ENCODE data around the gene SPATS1.
A peak's percentile ranks its signal among the peaks of the same experiment; 100 is the strongest.

The SPATS1 gene

DNA sequence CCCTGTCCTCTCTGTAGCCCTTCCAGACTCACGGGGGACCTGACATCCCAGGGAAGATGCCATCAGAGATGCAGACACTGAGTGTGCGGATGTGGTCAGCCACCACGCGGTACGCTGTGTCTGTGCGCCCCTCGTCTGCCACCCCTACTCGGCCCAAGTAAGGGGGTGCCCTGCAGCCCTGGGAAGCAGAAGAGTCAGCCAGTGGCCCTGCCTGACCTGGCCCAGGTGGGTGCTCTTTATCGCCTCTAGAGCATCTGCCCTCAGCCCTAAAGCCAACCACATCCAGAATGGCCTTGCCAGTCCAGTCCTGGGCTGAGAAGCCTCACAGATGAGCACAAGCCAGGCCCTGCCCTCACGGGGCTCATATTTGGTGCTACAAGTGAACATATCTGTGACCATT is 35.2 kb upstream of the SPATS1 start:
- Mint-ChIP-seq H3K27me3 (ENCODE audit: low read depth, poor library complexity) (no peaks in the 10 kb centered on the region), H3K4me3 (no peak overlapping the region), H3K4me1 (peaks cover 21% of the 10 kb centered on the region), H3K36me3 (ENCODE audit: low read depth) (peaks cover 56% of the 10 kb centered on the region), H3K9me3 (no peaks in the 10 kb centered on the region), H3K27ac (no peak overlapping the region)
- TF ChIP-seq, protein P1, sequence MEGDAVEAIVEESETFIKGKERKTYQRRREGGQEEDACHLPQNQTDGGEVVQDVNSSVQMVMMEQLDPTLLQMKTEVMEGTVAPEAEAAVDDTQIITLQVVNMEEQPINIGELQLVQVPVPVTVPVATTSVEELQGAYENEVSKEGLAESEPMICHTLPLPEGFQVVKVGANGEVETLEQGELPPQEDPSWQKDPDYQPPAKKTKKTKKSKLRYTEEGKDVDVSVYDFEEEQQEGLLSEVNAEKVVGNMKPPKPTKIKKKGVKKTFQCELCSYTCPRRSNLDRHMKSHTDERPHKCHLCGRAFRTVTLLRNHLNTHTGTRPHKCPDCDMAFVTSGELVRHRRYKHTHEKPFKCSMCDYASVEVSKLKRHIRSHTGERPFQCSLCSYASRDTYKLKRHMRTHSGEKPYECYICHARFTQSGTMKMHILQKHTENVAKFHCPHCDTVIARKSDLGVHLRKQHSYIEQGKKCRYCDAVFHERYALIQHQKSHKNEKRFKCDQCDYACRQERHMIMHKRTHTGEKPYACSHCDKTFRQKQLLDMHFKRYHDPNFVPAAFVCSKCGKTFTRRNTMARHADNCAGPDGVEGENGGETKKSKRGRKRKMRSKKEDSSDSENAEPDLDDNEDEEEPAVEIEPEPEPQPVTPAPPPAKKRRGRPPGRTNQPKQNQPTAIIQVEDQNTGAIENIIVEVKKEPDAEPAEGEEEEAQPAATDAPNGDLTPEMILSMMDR (IDR thresholded peaks at IDR 0.05) = no peak
- no peak for DNase-seq

DNA sequence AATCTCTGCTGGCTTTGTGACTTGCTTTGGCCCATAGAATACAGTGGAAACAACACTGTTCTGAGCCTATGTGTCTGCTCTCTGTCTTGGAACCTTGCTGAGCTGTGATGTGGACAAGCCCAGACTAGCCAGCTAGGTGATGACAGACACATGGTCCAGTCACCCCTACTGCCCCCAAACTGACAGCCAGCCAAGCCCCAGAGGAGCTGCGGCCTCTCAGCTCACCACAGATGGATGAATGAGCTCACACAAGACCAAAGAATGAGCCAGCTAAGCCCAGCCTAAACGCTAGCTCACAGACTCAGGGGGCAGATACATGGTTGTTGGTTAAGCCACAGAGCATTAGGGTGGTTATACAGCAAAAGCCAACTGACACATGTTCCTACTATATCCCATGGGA is 33.4 kb upstream of the SPATS1 start:
- DNase-seq = no peak
- Mint-ChIP-seq H3K36me3 (ENCODE audit: low read depth) (peaks cover 45% of the 10 kb centered on the region), H3K27ac (no peak overlapping the region), H3K4me3 (no peak overlapping the region), H3K4me1 (peaks cover 29% of the 10 kb centered on the region), H3K9me3 (no peaks in the 10 kb centered on the region), H3K27me3 (ENCODE audit: low read depth, poor library complexity) (no peaks in the 10 kb centered on the region)
- TF ChIP-seq, protein P1 (IDR thresholded peaks at IDR 0.05) = no peak

DNA sequence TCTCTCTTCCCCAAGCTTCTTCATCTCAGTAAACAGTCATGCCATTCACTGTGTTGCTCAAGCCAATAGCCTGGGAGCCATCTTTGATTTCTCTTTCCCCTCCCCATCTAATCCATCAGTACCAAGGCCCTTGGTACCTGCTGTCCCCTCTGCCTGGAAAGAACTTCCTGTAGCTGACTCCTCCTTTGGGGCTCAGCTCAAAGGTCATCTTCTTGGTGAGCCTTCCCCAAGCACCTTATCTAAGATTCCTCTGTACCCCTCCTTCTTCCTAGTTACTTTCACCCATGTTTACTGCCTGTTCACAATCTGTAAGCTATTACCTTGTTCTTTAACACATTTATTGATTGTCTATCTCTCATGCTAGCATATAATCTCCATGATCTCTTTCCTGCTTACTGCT is 32.8 kb upstream of the SPATS1 start:
- H3K4me1 Mint-ChIP-seq = peaks cover 29% of the 10 kb centered on the region

DNA sequence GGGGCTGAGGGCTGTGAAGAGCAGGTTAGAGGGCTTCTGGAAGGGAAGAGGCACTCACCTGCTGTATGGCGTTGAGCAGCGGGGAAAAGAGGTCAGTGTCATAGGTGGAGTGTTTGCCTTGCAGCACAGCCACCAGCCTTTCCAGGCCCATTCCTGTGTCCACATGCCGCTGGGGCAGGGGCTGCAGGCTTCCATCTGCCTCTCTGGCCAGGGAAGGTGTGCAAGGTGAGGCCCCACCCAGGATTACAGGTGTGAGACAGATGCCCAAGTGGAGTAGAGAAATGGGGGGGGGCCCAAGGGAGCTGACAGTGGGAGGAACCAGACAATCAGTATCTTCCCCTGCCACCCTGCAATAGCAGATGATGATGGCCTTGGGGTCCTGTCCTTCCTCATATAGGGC is 32.2 kb upstream of the SPATS1 start:
- peaks cover 45% of the 10 kb centered on the region for H3K36me3 Mint-ChIP-seq (ENCODE audit: low read depth)
- TF ChIP-seq, protein P1 (IDR thresholded peaks at IDR 0.05) = no peak
- H3K27ac Mint-ChIP-seq = no peak overlapping the region
- DNase-seq = no peak
- H3K9me3 Mint-ChIP-seq = no peaks in the 10 kb centered on the region
- H3K27me3 Mint-ChIP-seq (ENCODE audit: low read depth, poor library complexity) = peaks cover 2% of the 10 kb centered on the region
- peaks cover 28% of the 10 kb centered on the region for H3K4me1 Mint-ChIP-seq
- H3K4me3 Mint-ChIP-seq = no peak overlapping the region

More for the DNA sequence above, 32.8 kb upstream of the SPATS1 start:
- Mint-ChIP-seq H3K9me3 (no peaks in the 10 kb centered on the region), H3K4me3 (no peak overlapping the region), H3K36me3 (ENCODE audit: low read depth) (peaks cover 45% of the 10 kb centered on the region), H3K27me3 (ENCODE audit: low read depth, poor library complexity) (no peaks in the 10 kb centered on the region), H3K27ac (no peak overlapping the region)
- no peak for DNase-seq
- TF ChIP-seq, protein P1 (IDR thresholded peaks at IDR 0.05) = no peak

DNA sequence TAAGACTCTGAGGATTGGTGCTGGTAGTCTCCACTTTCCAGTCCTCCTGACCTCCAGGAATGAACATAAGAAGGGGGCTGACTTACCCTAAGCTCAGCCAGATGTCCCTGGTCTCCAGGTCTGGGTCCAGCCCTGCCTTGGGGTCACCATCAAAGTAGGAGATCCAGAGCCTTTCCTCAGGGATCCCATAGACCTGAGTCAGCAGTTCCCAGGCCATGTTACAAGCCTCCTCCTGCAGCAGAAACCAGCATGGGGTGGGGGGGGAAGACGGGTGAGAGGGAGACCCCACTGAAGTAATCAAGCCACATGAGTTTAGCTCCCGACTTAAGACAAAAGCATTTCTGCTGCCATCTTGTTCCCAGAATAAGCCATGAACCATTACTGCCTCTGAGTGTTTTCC is 31.1 kb upstream of the SPATS1 start:
- no peak for DNase-seq
- TF ChIP-seq, protein P1 (IDR thresholded peaks at IDR 0.05) = no peak
- H3K9me3 Mint-ChIP-seq = no peaks in the 10 kb centered on the region
- H3K4me1 Mint-ChIP-seq = peaks cover 21% of the 10 kb centered on the region
- H3K27me3 Mint-ChIP-seq (ENCODE audit: low read depth, poor library complexity) = peaks cover 6% of the 10 kb centered on the region
- H3K27ac Mint-ChIP-seq = no peak overlapping the region
- peaks cover 39% of the 10 kb centered on the region for H3K36me3 Mint-ChIP-seq (ENCODE audit: low read depth)
- peak overlapping the region; percentile 98 for H3K4me3 Mint-ChIP-seq

DNA sequence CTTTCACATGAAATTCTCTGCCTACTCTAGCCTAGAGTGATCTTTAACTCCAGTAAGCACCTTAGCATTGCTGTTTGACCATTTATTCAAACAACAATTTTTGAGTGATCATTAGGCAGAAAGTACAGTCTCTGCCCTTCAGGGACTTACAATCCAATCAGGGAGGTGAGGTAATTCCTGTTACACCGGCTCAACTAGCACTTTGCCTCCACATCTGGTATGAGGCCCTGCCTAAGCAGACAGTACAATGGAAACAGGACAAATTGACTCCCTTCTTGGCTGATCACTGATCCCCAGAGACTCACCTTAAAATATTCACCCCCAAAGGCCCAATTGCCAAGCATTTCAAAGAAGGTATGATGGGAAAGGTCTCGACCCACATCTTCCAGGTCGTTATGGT is 30.7 kb upstream of the SPATS1 start:
- DNase-seq = no peak
- peaks cover 39% of the 10 kb centered on the region for H3K36me3 Mint-ChIP-seq (ENCODE audit: low read depth)
- H3K27ac Mint-ChIP-seq = no peak overlapping the region
- H3K27me3 Mint-ChIP-seq (ENCODE audit: low read depth, poor library complexity) = peaks cover 6% of the 10 kb centered on the region
- peaks cover 21% of the 10 kb centered on the region for H3K4me1 Mint-ChIP-seq
- TF ChIP-seq, protein P1 (IDR thresholded peaks at IDR 0.05) = no peak
- H3K9me3 Mint-ChIP-seq = no peaks in the 10 kb centered on the region
- peak overlapping the region; percentile 98 for H3K4me3 Mint-ChIP-seq

Measured in nephron progenitor cell (in vitro differentiated cells).